ENCODE results near the gene LAMA5.

Gene LAMA5

GRCh38 chr20:62362991-62363919, 3.9 kb downstream of the LAMA5 start:
- H3K4me3 ChIP-seq (ENCODE audit: low read depth, low read length), result no peak overlapping the region
- TF ChIP-seq CTCF (IDR thresholded peaks at IDR 0.05; ENCODE audit: borderline replicate concordance, insufficient read depth, low read depth, low read length), result peak; percentile 43

- TF ChIP-seq CTCF (IDR thresholded peaks at IDR 0.05; ENCODE audit: borderline replicate concordance, insufficient read depth, low read depth, low read length), result no peak
- no peak overlapping the region for H3K4me3 ChIP-seq (ENCODE audit: low read depth, low read length)
These were observed 4.5 kb downstream of the LAMA5 start for GRCh38 chr20:62362590-62362940.

- H3K4me3 ChIP-seq (ENCODE audit: low read depth, low read length), result no peak overlapping the region
- TF ChIP-seq CTCF (IDR thresholded peaks at IDR 0.05; ENCODE audit: borderline replicate concordance, insufficient read depth, low read depth, low read length), result no peak
These were observed 5.1 kb downstream of the LAMA5 start for GRCh38 chr20:62361799-62362589.

- H3K4me3 ChIP-seq (ENCODE audit: low read depth, low read length), result no peak overlapping the region
- no peak for TF ChIP-seq CTCF (IDR thresholded peaks at IDR 0.05; ENCODE audit: borderline replicate concordance, insufficient read depth, low read depth, low read length)
These were observed 6.0 kb downstream of the LAMA5 start for GRCh38 chr20:62360854-62361798.

- no peak overlapping the region for H3K4me3 ChIP-seq (ENCODE audit: low read depth, low read length)
- TF ChIP-seq CTCF (IDR thresholded peaks at IDR 0.05; ENCODE audit: borderline replicate concordance, insufficient read depth, low read depth, low read length), result no peak
These were observed 7.5 kb downstream of the LAMA5 start for GRCh38 chr20:62359491-62360121.

GRCh38 chr20:62359043-62359490, 8.0 kb downstream of the LAMA5 start:
- TF ChIP-seq CTCF (IDR thresholded peaks at IDR 0.05; ENCODE audit: borderline replicate concordance, insufficient read depth, low read depth, low read length), result no peak
- no peak overlapping the region for H3K4me3 ChIP-seq (ENCODE audit: low read depth, low read length)
